ENCODE results near the gene FSD2. TPM values are rescaled to one million over a fixed set of nuclear protein-coding genes. Genes with fewer than 3 reads are reported as not detected.
"Not testable (repeated sequence)": the region's sequence is repeated elsewhere in the genome, so short reads cannot be mapped to it uniquely, and the experiment has no call there.

Gene FSD2
- total RNA-seq, 4 donors from 2014 or later = not detected

DNA sequence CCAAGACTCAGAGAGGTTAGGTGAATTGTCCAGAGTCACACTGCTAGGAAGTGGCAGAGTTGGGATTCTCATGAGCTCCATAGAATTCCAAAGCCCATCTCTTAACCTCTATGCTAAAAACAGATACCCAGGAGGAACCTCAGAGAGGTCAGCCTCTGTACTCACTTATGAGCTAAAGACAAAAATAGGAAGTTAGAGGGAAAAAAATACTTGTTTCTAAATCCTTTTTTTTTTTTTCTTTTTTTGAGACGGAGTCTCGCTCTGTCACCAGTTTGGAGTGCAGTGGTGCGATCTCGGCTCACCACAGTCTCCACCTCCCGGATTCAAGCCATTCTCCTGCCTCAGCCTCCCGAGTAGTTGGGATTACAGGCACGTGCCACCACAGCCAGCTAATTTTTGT lies 31.4 kb downstream of the FSD2 start:
- DNase-seq (ENCODE audit: low spot score) = no peak
- ATAC-seq (ENCODE audit: low FRiP score) = no peak
- TF ChIP-seq, protein P1, sequence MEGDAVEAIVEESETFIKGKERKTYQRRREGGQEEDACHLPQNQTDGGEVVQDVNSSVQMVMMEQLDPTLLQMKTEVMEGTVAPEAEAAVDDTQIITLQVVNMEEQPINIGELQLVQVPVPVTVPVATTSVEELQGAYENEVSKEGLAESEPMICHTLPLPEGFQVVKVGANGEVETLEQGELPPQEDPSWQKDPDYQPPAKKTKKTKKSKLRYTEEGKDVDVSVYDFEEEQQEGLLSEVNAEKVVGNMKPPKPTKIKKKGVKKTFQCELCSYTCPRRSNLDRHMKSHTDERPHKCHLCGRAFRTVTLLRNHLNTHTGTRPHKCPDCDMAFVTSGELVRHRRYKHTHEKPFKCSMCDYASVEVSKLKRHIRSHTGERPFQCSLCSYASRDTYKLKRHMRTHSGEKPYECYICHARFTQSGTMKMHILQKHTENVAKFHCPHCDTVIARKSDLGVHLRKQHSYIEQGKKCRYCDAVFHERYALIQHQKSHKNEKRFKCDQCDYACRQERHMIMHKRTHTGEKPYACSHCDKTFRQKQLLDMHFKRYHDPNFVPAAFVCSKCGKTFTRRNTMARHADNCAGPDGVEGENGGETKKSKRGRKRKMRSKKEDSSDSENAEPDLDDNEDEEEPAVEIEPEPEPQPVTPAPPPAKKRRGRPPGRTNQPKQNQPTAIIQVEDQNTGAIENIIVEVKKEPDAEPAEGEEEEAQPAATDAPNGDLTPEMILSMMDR (IDR thresholded peaks at IDR 0.05) = no peak

DNA sequence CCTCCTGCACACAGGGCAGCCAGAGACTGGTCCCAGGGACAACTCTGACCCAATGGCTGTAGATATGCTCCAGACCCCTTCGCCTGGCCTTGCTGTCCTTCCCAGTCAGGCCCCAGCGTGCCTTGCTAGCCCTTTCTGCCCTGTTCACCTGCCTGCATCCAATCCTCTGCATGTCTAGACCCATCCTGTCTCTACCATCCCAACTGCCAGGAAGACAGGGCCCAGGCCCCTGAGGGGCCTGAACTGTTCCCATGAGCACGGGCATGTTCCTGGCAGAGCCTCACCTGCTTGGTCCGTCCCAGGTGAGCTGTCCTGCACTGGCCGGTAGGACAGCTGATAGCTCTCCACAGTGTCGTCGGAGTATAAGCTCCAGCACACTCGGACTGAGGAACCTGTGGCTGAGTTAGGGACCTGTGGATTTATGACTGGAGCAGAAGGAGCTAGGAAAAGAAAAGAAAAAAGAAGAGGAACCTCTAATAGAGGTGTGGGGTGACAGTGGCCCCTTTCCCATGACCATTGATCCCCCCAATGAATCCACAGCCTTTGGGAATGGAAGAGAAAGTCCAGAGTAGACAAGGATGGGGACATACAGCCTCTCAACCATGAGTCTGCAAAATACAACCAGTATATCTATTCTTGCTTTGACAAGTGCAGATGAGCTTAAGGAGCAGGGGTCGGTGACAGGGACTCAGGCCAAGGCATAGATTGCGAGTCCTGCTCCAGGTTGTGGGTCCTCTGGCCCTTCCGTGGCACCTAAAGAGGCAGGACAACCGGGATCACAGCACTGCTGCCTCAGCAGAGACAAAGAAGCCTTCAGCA lies 33.9 kb downstream of the FSD2 start:
- no peak for ATAC-seq (ENCODE audit: low FRiP score)
- TF ChIP-seq, protein P1 (IDR thresholded peaks at IDR 0.05) = no peak
- DNase-seq (ENCODE audit: low spot score) = no peak

DNA sequence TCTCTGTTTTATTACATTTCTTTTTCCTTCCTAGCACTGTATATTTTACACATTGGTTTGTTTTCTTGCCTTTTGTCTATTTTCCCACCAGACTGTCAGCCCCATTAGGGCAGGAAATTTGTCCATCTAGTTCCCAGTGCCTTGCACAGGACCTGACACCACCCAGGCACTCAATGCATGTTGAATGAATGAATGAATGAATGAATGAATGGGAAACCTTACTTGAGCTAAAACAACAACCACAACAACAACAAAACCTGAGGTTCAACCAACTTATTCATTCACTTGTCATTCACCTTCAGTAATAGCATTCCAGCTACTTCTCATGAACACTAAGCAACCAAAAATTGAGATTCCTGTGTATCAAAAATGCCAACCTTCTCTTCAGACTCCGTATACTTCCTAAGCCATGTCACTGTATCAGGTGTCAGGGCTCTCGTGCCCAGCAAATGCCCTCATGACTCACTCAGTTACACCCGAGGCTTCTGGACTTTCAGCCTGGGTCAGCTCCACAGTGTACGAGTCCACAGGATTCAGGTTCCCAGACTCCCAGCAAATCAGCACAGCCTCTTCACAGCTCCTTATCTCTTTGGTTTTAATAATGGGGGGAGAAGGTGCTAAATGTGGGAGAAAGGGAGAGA lies 37.3 kb downstream of the FSD2 start:
- TF ChIP-seq, protein P1 (IDR thresholded peaks at IDR 0.05) = no peak
- ATAC-seq (ENCODE audit: low FRiP score) (no peak), DNase-seq (ENCODE audit: low spot score) (no peak)

DNA sequence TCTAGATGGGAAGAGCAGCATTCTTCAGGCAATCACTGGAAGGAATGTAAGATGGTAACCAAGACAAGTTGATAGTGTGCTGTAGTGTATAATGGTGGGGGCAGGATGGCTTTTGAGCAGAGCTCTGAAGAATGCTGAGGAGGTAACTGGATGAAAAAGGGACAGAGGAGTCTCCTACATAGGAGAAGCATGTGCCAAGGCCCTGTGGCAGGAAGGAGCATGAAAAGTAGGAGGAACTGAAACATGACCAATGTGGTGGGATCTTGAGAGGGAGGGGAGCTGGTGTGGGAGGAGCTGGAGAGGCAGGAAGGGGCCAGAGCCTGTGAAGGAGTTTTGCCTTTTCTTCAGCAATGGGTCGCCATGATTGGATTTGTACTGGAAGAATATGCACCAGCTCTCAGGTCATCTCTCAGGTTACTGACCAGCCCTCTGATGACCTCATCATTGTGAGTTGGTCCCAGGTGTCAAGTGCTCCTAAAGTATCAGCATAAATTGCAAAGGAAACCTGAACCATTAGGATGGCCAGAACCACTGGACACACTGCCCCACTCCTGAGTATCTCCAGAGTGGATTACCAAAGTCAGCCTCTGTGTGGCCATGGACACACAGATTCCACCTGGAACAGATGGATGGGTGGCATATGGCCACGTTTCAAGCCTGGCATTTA lies 38.6 kb downstream of the FSD2 start:
- TF ChIP-seq, protein P1 (IDR thresholded peaks at IDR 0.05) = no peak
- DNase-seq (ENCODE audit: low spot score) = no peak
- no peak for ATAC-seq (ENCODE audit: low FRiP score)

DNA sequence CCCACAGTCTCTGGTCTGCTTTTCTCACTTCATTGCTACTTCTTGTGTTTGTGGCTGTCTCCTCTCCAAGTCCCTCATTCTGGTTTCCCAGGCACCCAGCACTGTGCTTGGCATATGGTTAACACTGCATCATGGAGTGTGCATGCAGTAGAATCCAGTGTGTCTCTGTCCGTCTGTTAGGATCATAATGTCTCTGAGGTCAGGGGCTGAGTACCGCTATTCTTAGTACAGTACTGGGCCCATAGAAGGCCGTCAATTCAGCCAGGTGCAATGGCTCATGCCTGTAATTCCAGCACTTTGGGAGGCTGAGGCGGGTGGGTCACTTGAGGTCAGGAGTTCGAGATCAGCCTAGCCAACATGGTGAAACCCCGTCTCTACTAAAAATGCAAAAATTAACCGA lies 39.7 kb downstream of the FSD2 start:
- ATAC-seq (ENCODE audit: low FRiP score); DNase-seq (ENCODE audit: low spot score): not testable (repeated sequence)

DNA sequence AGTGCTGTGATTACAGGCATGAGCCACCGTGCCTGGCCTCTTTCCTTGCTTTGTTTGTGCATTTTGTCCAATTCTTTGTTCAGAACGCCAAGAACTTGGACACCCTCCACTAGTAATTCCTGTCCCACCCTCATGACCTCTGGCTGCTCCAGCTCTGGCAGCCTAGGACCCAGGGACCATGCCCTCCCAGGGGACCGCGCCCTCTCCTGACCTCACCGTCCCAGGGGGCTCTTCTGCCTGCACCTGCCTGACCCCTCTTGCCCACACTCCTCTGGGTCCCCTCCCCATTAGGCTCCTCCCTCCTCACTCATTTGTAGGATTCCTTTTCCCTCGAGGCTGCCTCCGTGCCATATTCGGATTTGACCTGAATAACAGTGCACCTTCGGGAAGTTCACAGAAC lies 41.1 kb downstream of the FSD2 start:
- TF ChIP-seq, protein P1 (IDR thresholded peaks at IDR 0.05) = no peak
- ATAC-seq (ENCODE audit: low FRiP score) (no peak), DNase-seq (ENCODE audit: low spot score) (no peak)

DNA sequence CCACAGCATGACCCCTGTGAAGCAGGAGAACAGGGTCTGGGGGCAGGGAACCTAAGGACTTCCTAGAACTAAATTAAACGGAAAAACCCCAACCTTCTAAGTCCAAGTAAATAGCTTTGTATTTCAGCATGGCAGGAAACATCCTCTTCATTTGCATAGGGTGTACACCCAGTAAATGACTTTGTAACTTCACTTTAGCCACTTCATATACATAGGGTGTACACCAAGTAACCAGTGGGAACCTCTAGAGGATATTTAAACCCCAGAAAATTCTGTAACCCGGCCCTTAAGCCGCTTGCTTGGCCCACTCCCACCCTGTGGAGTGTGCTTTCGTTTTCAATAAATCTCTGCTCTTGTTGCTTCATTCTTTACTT lies 41.8 kb downstream of the FSD2 start:
- DNase-seq (ENCODE audit: low spot score) (no peak), ATAC-seq (ENCODE audit: low FRiP score) (no peak)
- TF ChIP-seq, protein P1 (IDR thresholded peaks at IDR 0.05) = no peak

Measured in omental fat pad (tissue), 4 donors.